RWPE1 (cell line): ENCODE results near the gene BLOC1S1.

Source experiments
- CTCF ChIA-PET: fragments of 350-600 bp; sonication (Branson Sonifier 250); formaldehyde crosslinking; extraction: SDS; loops from one replicate; lab custom pipeline; 2021; lab: Yijun Ruan, JAX
- POLR2A ChIA-PET: fragments of 400-600 bp; formaldehyde crosslinking; extraction: SDS; loops from one replicate; lab custom pipeline; 2020; ENCODE audit warnings: antibody characterized with exemption; ENCODE audit not compliant: low non-redundant PET; lab: Yijun Ruan, JAX
- DNase-seq: peaks from one replicate; pipeline ENCODE4 v3.0.0; 2012; ENCODE audit warnings: low spot score
- H3K27ac ChIP-seq: fragments of 450-650 bp; 2 replicates; pipeline ENCODE4 v1.5.1; 2017
- CTCF ChIP-seq: fragments of 450-650 bp; conservative IDR thresholded peaks from 2 replicates; pipeline ENCODE4 v1.5.1; 2017; ENCODE audit warnings: low read depth, mild to moderate bottlenecking

The BLOC1S1 gene

GRCh38 chr12:55715833-55716581 lies at the start of gene BLOC1S1:
BLOC1S1 (plus strand) TSS chr12:55716046; CDS start chr12:55716052, 6 bp downstream.
- peak; percentile 94 for DNase-seq
- ChIA-PET CTCF (interaction anchor here (0.8 to 1.4 kb wide), 2 partner anchors 9 to 23 kb away, joined by 4 to 6 read pairs; partner anchors contain the start of gene ITGA7), POLR2A (no interaction called here)
- peak within 1 kb of the TSS; percentile 99 for H3K27ac ChIP-seq
- no peak for TF ChIP-seq CTCF

GRCh38 chr12:55666508-55666907 lies 49.3 kb upstream of the BLOC1S1 start:
- TF ChIP-seq CTCF: no peak
- no peak for DNase-seq
- ChIA-PET POLR2A (no interaction called here), CTCF (interaction anchor here (0.7 kb wide), 1 partner anchor 20 kb away, joined by 3 read pairs; no protein-coding TSS in a partner anchor)
- H3K27ac ChIP-seq: no peak overlapping the region

GRCh38 chr12:55670276-55670675 lies 45.6 kb upstream of the BLOC1S1 start:
- no peak overlapping the region for H3K27ac ChIP-seq
- ChIA-PET CTCF (interaction anchor here (0.6 kb wide), 1 partner anchor 920 kb away, joined by 3 read pairs; no protein-coding TSS in a partner anchor), POLR2A (no interaction called here)
- no peak for DNase-seq
- TF ChIP-seq CTCF: no peak

- ChIA-PET POLR2A (no interaction called here), CTCF (no interaction called here)
- TF ChIP-seq CTCF: no peak
- no peak for DNase-seq
- H3K27ac ChIP-seq: no peak overlapping the region
Measured at GRCh38 chr12:55671746-55672145, 44.1 kb upstream of the BLOC1S1 start.

GRCh38 chr12:55673638-55674037 lies 42.2 kb upstream of the BLOC1S1 start:
- ChIA-PET POLR2A (no interaction called here), CTCF (no interaction called here)
- TF ChIP-seq CTCF: no peak
- H3K27ac ChIP-seq: no peak overlapping the region
- no peak for DNase-seq

- no peak overlapping the region for H3K27ac ChIP-seq
- POLR2A ChIA-PET: no interaction called here
- DNase-seq: no peak
- CTCF ChIA-PET: no interaction called here
- TF ChIP-seq CTCF: no peak
Measured at GRCh38 chr12:55675666-55676065, 40.2 kb upstream of the BLOC1S1 start.
